Small intestine (tissue), 7 donors: ENCODE data around the gene CPA5. TPM values are rescaled to one million over a fixed set of nuclear protein-coding genes. Genes with fewer than 3 reads are reported as not detected.

Experiments used
- DNase-seq, 2 donors: peaks; one replicate each; pipeline versions ENCODE4 v3.0.0 to v3.0.0-alpha.2; 2013
- FAIRE-seq: peaks from 2 replicates; lab custom pipeline; 2012; peaks lifted over from hg19 to GRCh38; lab: Jason Lieb, UNC
- H3K27ac ChIP-seq, 3 donors: one replicate each; pipeline ENCODE4 v1.5.1; 2013; ENCODE audit warnings: low read length in 2 of 3, mild to moderate bottlenecking in 2 of 3, control low read depth in 1 of 3, inconsistent platforms in 1 of 3, low read depth in 1 of 3, moderate library complexity in 1 of 3
- H3K27me3 ChIP-seq, 3 donors: one replicate each; pipeline ENCODE4 v1.6.1; 2013; ENCODE audit warnings: low read length in 3 of 3, inconsistent platforms in 1 of 3; ENCODE audit not compliant: control insufficient read depth in 3 of 3, insufficient read depth in 3 of 3
- H3K36me3 ChIP-seq, 3 donors: one replicate each; pipeline ENCODE4 v1.6.1; 2013; ENCODE audit warnings: low read length in 3 of 3, inconsistent platforms in 1 of 3, low read depth in 1 of 3, mild to moderate bottlenecking in 1 of 3, moderate library complexity in 1 of 3; ENCODE audit not compliant: control insufficient read depth in 3 of 3, insufficient read depth in 2 of 3
- H3K4me1 ChIP-seq, 3 donors: one replicate each; pipeline ENCODE4 v1.6.1; 2013; ENCODE audit warnings: low read length in 2 of 3, inconsistent platforms in 1 of 3, low read depth in 1 of 3, mild to moderate bottlenecking in 1 of 3, moderate library complexity in 1 of 3; ENCODE audit not compliant: control insufficient read depth in 3 of 3, insufficient read depth in 2 of 3
- H3K4me3 ChIP-seq, 3 donors: one replicate each; pipeline ENCODE4 v1.5.1; 2013; ENCODE audit warnings: low read length in 3 of 3, control low read depth in 1 of 3, inconsistent platforms in 1 of 3, low read depth in 1 of 3, mild to moderate bottlenecking in 1 of 3, moderate library complexity in 1 of 3
- H3K9me3 ChIP-seq, 2 donors: one replicate each; pipeline ENCODE4 v1.6.1; 2013; ENCODE audit warnings: low read depth in 1 of 2, low read length in 1 of 2; ENCODE audit not compliant: control insufficient read depth in 2 of 2, insufficient read depth in 1 of 2
- WGBS, 3 donors: extraction: QIAGEN DNeasy Blood & Tissue Kit; methylation state at CpG; one replicate each; pipeline ENCODE4 v1.1.7; 2013; 5-methylcytosine and 5-hydroxymethylcytosine counted together
- polyA plus RNA-seq, 4 donors: library from polyadenylated mRNA; stranded (reverse) in 3 of 4; unstranded in 1 of 4; fragments of 200-250 nt in 3 of 4; fragments of 120-200 nt in 1 of 4; gene quantifications; one replicate each; pipeline versions ENCODE4 v1.2.1 to v1.2.3, GENCODE V29; 2013
- donor health status: healthy with polysubstance abuse.
- donor health status: control.
- donor health status: control.
- donor health status: Bipolar disorder and iron deficiency.
- donor health status: healthy.

CPA5 gene
- polyA plus RNA-seq, 4 donors, result 0.04 to 0.68 TPM; not detected in 2

GRCh38 chr7:130387628-130388403, 43.2 kb downstream of the CPA5 start:
- WGBS, 3 donors, result 82 to 90% (median 86%) methylated on average over 12 of the region's 12 CpGs
- no peaks in the 10 kb centered on the region for H3K36me3 ChIP-seq
- DNase-seq (no peak), FAIRE-seq (no peak)
- H3K4me3 ChIP-seq, result no peak overlapping the region
- no peaks in the 10 kb centered on the region for H3K27me3 ChIP-seq
- no peak overlapping the region for H3K27ac ChIP-seq
- H3K9me3 ChIP-seq, result peaks cover 0 to 4% of the 10 kb centered on the region in 2 donors
- peaks cover 0 to 9% (median 0%) of the 10 kb centered on the region in 3 donors for H3K4me1 ChIP-seq

- peaks cover 0 to 4% of the 10 kb centered on the region in 2 donors for H3K9me3 ChIP-seq
- no peak for FAIRE-seq
- no peak overlapping the region for H3K27ac ChIP-seq
- WGBS, 3 donors, result 67 to 98% (median 94%) methylated on average over 2 of the region's 2 CpGs
- H3K27me3 ChIP-seq, result no peaks in the 10 kb centered on the region
- DNase-seq, result no peak
- H3K36me3 ChIP-seq, result no peaks in the 10 kb centered on the region
- no peak overlapping the region for H3K4me3 ChIP-seq
- H3K4me1 ChIP-seq, result peaks cover 0 to 18% (median 0%) of the 10 kb centered on the region in 3 donors
Measured at GRCh38 chr7:130388671-130389070, 44.1 kb downstream of the CPA5 start.

GRCh38 chr7:130390486-130390885, 45.9 kb downstream of the CPA5 start:
- DNase-seq (no peak), FAIRE-seq (no peak)
- H3K4me1 ChIP-seq, result peaks cover 0 to 30% (median 0%) of the 10 kb centered on the region in 3 donors
- no peaks in the 10 kb centered on the region for H3K27me3 ChIP-seq
- no peaks in the 10 kb centered on the region for H3K36me3 ChIP-seq
- no peak overlapping the region for H3K27ac ChIP-seq
- peaks cover 0 to 4% of the 10 kb centered on the region in 2 donors for H3K9me3 ChIP-seq
- no peak overlapping the region for H3K4me3 ChIP-seq
- 93 to 97% (median 96%) methylated on average over 1 of the region's 1 CpG for WGBS, 3 donors

- Histone ChIP-seq H3K36me3 (peaks cover 0 to 3% (median 0%) of the 10 kb centered on the region in 3 donors), H3K9me3 (peaks cover 0 to 4% of the 10 kb centered on the region in 2 donors), H3K4me1 (peaks cover 0 to 41% (median 0%) of the 10 kb centered on the region in 3 donors), H3K27me3 (no peaks in the 10 kb centered on the region), H3K27ac (peak overlapping the region in 1 of 3 donors; percentile 43), H3K4me3 (no peak overlapping the region)
- DNase-seq, result no peak
- FAIRE-seq, result no peak
- WGBS, 3 donors, result 75 to 94% (median 88%) methylated on average over 5 of the region's 5 CpGs
Measured at GRCh38 chr7:130393101-130393561, 48.5 kb downstream of the CPA5 start.

- H3K27ac ChIP-seq, result no peak overlapping the region
Measured at GRCh38 chr7:130393841-130394411, 49.3 kb downstream of the CPA5 start.

GRCh38 chr7:130394421-130395195, 50.0 kb downstream of the CPA5 start:
- Histone ChIP-seq H3K36me3 (peaks cover 0 to 5% (median 0%) of the 10 kb centered on the region in 3 donors), H3K4me3 (no peak overlapping the region), H3K27ac (no peak overlapping the region), H3K4me1 (peaks cover 0 to 43% (median 0%) of the 10 kb centered on the region in 3 donors), H3K27me3 (no peaks in the 10 kb centered on the region), H3K9me3 (no peaks in the 10 kb centered on the region)
- 75 to 92% (median 83%) methylated on average over 7 of the region's 7 CpGs for WGBS, 3 donors
- FAIRE-seq, result no peak
- DNase-seq, result peak in 1 of 2 donors; percentile 13

More at GRCh38 chr7:130393841-130394411, 49.3 kb downstream of the CPA5 start:
- 76 to 88% (median 85%) methylated on average over 10 of the region's 10 CpGs for WGBS, 3 donors
- H3K4me1 ChIP-seq, result peaks cover 0 to 43% (median 0%) of the 10 kb centered on the region in 3 donors
- H3K4me3 ChIP-seq, result no peak overlapping the region
- no peaks in the 10 kb centered on the region for H3K27me3 ChIP-seq
- H3K36me3 ChIP-seq, result peaks cover 0 to 5% (median 0%) of the 10 kb centered on the region in 3 donors
- DNase-seq, result no peak
- H3K9me3 ChIP-seq, result peaks cover 0 to 2% of the 10 kb centered on the region in 2 donors
- FAIRE-seq, result no peak

- no peak overlapping the region for H3K4me3 ChIP-seq
- no peak for FAIRE-seq
- H3K4me1 ChIP-seq, result peaks cover 0 to 43% (median 0%) of the 10 kb centered on the region in 3 donors
- 74 to 87% (median 86%) methylated on average over 5 of the region's 5 CpGs for WGBS, 3 donors
- H3K27ac ChIP-seq, result no peak overlapping the region
- H3K9me3 ChIP-seq, result no peaks in the 10 kb centered on the region
- DNase-seq, result no peak
- H3K27me3 ChIP-seq, result no peaks in the 10 kb centered on the region
- H3K36me3 ChIP-seq, result peaks cover 0 to 5% (median 0%) of the 10 kb centered on the region in 3 donors
Measured at GRCh38 chr7:130395421-130395820, 50.8 kb downstream of the CPA5 start.

- FAIRE-seq, result no peak
- Histone ChIP-seq H3K4me3 (no peak overlapping the region), H3K27me3 (no peaks in the 10 kb centered on the region), H3K27ac (no peak overlapping the region), H3K36me3 (peaks cover 0 to 9% (median 0%) of the 10 kb centered on the region in 3 donors), H3K4me1 (peaks cover 0 to 43% (median 0%) of the 10 kb centered on the region in 3 donors), H3K9me3 (no peaks in the 10 kb centered on the region)
- 69 to 77% (median 76%) methylated on average over 3 of the region's 3 CpGs for WGBS, 3 donors
- no peak for DNase-seq
Measured at GRCh38 chr7:130396109-130396508, 51.5 kb downstream of the CPA5 start.
